ENCODE results near the gene PLEKHS1.

The PLEKHS1 gene

DNA sequence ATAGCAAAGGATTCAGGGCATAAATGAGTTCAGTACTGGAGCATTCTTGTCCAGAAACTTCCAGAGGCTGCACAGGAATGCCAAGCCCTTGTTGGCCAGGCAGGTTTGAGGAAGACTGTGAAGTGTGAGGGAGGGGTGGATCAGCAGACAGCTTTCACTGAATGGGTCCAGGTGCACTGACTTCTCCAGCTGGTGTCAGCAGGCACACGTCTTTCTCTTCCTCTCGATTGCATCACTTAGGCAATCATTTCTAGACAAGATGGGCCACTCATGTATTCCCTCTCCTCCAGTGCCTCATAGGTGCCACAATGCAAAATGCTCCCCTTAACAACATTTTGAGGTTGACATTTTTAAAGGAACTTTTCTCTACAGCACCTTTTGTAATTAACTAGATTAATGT is 15.6 kb upstream of the PLEKHS1 start:
- Histone ChIP-seq H3K4me3 (replicated peaks; ENCODE audit: insufficient read depth, low read length) (no peak overlapping the region), H3K27ac (replicated peaks) (no peak overlapping the region), H3K27me3 (ENCODE audit: insufficient read depth, poor library complexity, severe bottlenecking) (peaks cover 4% of the 10 kb centered on the region)
- TF ChIP-seq GABPA (IDR thresholded peaks at IDR 0.05; ENCODE audit: low read depth) (no peak), SPI1 (IDR thresholded peaks at IDR 0.05; ENCODE audit: borderline replicate concordance, low read depth) (no peak), POLR2AphosphoS5 (IDR thresholded peaks at IDR 0.05; ENCODE audit: low read depth) (no peak)
- TF ChIP-seq, protein P1, sequence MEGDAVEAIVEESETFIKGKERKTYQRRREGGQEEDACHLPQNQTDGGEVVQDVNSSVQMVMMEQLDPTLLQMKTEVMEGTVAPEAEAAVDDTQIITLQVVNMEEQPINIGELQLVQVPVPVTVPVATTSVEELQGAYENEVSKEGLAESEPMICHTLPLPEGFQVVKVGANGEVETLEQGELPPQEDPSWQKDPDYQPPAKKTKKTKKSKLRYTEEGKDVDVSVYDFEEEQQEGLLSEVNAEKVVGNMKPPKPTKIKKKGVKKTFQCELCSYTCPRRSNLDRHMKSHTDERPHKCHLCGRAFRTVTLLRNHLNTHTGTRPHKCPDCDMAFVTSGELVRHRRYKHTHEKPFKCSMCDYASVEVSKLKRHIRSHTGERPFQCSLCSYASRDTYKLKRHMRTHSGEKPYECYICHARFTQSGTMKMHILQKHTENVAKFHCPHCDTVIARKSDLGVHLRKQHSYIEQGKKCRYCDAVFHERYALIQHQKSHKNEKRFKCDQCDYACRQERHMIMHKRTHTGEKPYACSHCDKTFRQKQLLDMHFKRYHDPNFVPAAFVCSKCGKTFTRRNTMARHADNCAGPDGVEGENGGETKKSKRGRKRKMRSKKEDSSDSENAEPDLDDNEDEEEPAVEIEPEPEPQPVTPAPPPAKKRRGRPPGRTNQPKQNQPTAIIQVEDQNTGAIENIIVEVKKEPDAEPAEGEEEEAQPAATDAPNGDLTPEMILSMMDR (IDR thresholded peaks at IDR 0.05; ENCODE audit: insufficient read depth, low read length), result no peak
- TF ChIP-seq, protein P2, sequence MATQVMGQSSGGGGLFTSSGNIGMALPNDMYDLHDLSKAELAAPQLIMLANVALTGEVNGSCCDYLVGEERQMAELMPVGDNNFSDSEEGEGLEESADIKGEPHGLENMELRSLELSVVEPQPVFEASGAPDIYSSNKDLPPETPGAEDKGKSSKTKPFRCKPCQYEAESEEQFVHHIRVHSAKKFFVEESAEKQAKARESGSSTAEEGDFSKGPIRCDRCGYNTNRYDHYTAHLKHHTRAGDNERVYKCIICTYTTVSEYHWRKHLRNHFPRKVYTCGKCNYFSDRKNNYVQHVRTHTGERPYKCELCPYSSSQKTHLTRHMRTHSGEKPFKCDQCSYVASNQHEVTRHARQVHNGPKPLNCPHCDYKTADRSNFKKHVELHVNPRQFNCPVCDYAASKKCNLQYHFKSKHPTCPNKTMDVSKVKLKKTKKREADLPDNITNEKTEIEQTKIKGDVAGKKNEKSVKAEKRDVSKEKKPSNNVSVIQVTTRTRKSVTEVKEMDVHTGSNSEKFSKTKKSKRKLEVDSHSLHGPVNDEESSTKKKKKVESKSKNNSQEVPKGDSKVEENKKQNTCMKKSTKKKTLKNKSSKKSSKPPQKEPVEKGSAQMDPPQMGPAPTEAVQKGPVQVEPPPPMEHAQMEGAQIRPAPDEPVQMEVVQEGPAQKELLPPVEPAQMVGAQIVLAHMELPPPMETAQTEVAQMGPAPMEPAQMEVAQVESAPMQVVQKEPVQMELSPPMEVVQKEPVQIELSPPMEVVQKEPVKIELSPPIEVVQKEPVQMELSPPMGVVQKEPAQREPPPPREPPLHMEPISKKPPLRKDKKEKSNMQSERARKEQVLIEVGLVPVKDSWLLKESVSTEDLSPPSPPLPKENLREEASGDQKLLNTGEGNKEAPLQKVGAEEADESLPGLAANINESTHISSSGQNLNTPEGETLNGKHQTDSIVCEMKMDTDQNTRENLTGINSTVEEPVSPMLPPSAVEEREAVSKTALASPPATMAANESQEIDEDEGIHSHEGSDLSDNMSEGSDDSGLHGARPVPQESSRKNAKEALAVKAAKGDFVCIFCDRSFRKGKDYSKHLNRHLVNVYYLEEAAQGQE (IDR thresholded peaks at IDR 0.05; ENCODE audit: insufficient replicate concordance, low read depth), result no peak
- no peak for DNase-seq (ENCODE audit: low read depth in 1 of 2, low spot score in 1 of 2)

DNA sequence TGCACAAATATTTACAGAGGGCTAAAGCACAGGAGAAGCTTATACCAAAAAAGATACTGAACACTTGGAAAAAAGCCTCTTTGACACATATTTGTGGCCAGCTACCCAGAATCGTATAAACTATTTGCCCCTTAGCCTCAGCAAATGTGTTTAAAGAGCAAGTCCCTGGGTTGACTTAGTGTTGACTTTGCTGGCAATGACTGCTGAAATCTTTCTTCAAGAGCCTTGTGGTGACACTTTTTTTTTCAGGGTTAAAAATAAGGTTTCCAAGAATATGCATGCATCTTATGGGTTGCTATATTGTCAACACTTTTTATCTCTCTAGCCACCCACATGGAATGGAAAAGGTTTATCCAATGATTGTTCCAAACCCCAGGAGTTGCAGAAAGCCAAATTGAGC is 14.9 kb upstream of the PLEKHS1 start:
- Histone ChIP-seq H3K27me3 (ENCODE audit: insufficient read depth, poor library complexity, severe bottlenecking) (peaks cover 4% of the 10 kb centered on the region), H3K4me3 (replicated peaks; ENCODE audit: insufficient read depth, low read length) (no peak overlapping the region), H3K27ac (replicated peaks) (no peak overlapping the region)
- TF ChIP-seq POLR2AphosphoS5 (IDR thresholded peaks at IDR 0.05; ENCODE audit: low read depth) (no peak), GABPA (IDR thresholded peaks at IDR 0.05; ENCODE audit: low read depth) (no peak), SPI1 (IDR thresholded peaks at IDR 0.05; ENCODE audit: borderline replicate concordance, low read depth) (no peak)
- TF ChIP-seq, protein P1 (IDR thresholded peaks at IDR 0.05; ENCODE audit: insufficient read depth, low read length), result no peak
- TF ChIP-seq, protein P2 (IDR thresholded peaks at IDR 0.05; ENCODE audit: insufficient replicate concordance, low read depth), result no peak
- no peak for DNase-seq (ENCODE audit: low read depth in 1 of 2, low spot score in 1 of 2)

DNA sequence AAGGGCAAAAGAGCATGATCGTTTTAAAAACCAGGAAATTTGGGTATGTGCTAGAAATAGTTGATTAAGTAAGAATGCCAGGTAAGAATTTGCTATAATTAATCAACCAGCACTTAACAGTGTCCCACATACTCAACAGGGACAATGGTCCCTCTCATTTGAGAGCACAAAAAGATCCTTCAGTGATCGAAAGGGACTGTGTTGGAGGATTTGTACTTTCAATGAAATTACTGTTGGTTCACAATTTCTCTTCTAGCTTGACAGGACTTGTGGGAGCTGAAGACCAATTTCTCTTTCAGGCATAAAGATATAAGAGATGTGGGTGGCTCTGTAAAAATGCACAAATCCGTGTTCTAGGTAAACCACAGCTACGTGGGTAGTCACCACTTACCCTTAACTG is 12.5 kb upstream of the PLEKHS1 start:
- H3K27ac ChIP-seq (replicated peaks), result no peak overlapping the region
- no peak for TF ChIP-seq SPI1 (IDR thresholded peaks at IDR 0.05; ENCODE audit: borderline replicate concordance, low read depth)
- peaks cover 4% of the 10 kb centered on the region for H3K27me3 ChIP-seq (ENCODE audit: insufficient read depth, poor library complexity, severe bottlenecking)
- no peak for DNase-seq (ENCODE audit: low read depth in 1 of 2, low spot score in 1 of 2)
- no peak overlapping the region for H3K4me3 ChIP-seq (replicated peaks; ENCODE audit: insufficient read depth, low read length)

DNA sequence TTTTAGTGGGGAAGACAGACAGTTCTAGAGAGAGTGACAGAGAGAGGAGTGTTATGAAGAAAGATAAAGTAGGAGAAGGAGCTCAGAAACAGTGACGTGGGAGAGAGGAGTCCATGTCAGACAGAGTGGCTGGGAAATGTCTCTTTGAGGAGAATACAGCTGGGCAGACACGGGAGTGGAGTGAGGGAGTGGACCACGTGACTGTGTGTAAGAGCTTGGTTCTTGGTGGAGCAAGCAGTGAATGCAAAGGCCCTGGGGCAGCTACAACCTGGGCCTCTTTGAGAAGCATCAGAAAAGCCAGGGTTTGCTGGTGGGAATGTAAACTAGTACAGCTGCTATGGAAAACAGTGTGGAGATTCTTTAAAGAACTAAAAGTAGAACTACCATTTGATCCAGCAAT is 11.9 kb upstream of the PLEKHS1 start:
- TF ChIP-seq SPI1 (IDR thresholded peaks at IDR 0.05; ENCODE audit: borderline replicate concordance, low read depth) (no peak), GABPA (IDR thresholded peaks at IDR 0.05; ENCODE audit: low read depth) (no peak), POLR2AphosphoS5 (IDR thresholded peaks at IDR 0.05; ENCODE audit: low read depth) (no peak)
- TF ChIP-seq, protein P1 (IDR thresholded peaks at IDR 0.05; ENCODE audit: insufficient read depth, low read length), result no peak
- TF ChIP-seq, protein P2 (IDR thresholded peaks at IDR 0.05; ENCODE audit: insufficient replicate concordance, low read depth), result no peak
- DNase-seq (ENCODE audit: low read depth in 1 of 2, low spot score in 1 of 2), result no peak
- Histone ChIP-seq H3K27me3 (ENCODE audit: insufficient read depth, poor library complexity, severe bottlenecking) (peaks cover 4% of the 10 kb centered on the region), H3K4me3 (replicated peaks; ENCODE audit: insufficient read depth, low read length) (no peak overlapping the region), H3K27ac (replicated peaks) (no peak overlapping the region)

All from HL-60 (cell line).